ENCODE results near the gene SLC12A3.

- TF ChIP-seq, protein P1, sequence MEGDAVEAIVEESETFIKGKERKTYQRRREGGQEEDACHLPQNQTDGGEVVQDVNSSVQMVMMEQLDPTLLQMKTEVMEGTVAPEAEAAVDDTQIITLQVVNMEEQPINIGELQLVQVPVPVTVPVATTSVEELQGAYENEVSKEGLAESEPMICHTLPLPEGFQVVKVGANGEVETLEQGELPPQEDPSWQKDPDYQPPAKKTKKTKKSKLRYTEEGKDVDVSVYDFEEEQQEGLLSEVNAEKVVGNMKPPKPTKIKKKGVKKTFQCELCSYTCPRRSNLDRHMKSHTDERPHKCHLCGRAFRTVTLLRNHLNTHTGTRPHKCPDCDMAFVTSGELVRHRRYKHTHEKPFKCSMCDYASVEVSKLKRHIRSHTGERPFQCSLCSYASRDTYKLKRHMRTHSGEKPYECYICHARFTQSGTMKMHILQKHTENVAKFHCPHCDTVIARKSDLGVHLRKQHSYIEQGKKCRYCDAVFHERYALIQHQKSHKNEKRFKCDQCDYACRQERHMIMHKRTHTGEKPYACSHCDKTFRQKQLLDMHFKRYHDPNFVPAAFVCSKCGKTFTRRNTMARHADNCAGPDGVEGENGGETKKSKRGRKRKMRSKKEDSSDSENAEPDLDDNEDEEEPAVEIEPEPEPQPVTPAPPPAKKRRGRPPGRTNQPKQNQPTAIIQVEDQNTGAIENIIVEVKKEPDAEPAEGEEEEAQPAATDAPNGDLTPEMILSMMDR (IDR thresholded peaks at IDR 0.05), result no peak
- no peak for TF ChIP-seq POLR2A (IDR thresholded peaks at IDR 0.05)
Measured at GRCh38 chr16:56936950-56937349, 71.9 kb downstream of the SLC12A3 start.
